K562 (cell line): ENCODE measurements around the gene MYH11. TPM values are rescaled to one million over a fixed set of nuclear protein-coding genes. Genes with fewer than 3 reads are reported as not detected.
A peak's percentile ranks its signal among the peaks of the same experiment; 100 is the strongest.

Experiments used
- ATF3 ChIP-seq, 2 experiments: fragments of 450-650 bp in 1 of 2; sonication (generic) in 1 of 2; formaldehyde crosslinking in 1 of 2; IDR thresholded peaks in 1 of 2; conservative IDR thresholded peaks in 1 of 2; 2 replicates each; pipeline versions ENCODE4 v1.6.1 to v1.8.1; 2016 to 2023; ENCODE audit warnings: mild to moderate bottlenecking in 2 of 2, moderate library complexity in 2 of 2, inconsistent platforms in 1 of 2, missing genetic modification reagents in 1 of 2
- CHD1 ChIP-seq: fragments of 200-600 bp; sonication (generic); IDR thresholded peaks from one replicate; pipeline ENCODE4 v1.6.1; 2012; ENCODE audit warnings: mild to moderate bottlenecking, moderate library complexity, low read length, inconsistent platforms
- GATA2 ChIP-seq: sonication (generic); formaldehyde crosslinking; IDR thresholded peaks from 2 replicates; pipeline ENCODE4 v1.4.0; 2020; ENCODE audit warnings: mild to moderate bottlenecking, missing genetic modification reagents
- HBP1 ChIP-seq: fragments of 450-650 bp; formaldehyde crosslinking; IDR thresholded peaks from 2 replicates; pipeline ENCODE4 v1.4.0; 2022; ENCODE audit warnings: missing genetic modification characterization
- HNRNPLL ChIP-seq: fragments of 200-400 bp; formaldehyde crosslinking; IDR thresholded peaks from 2 replicates; pipeline ENCODE4 v1.6.1; 2017; ENCODE audit warnings: low read length, low read depth, mild to moderate bottlenecking; ENCODE audit not compliant: poor library complexity, severe bottlenecking
- MYBL2 ChIP-seq, 2 experiments: fragments of 450-650 bp in 1 of 2; sonication (generic) in 1 of 2; formaldehyde crosslinking in 1 of 2; IDR thresholded peaks; 2 replicates each; pipeline versions ENCODE4 v1.6.1 to v1.8.1; 2017 to 2022; ENCODE audit warnings: borderline replicate concordance in 1 of 2, inconsistent platforms in 1 of 2, low read depth in 1 of 2, mild to moderate bottlenecking in 1 of 2, missing genetic modification reagents in 1 of 2, moderate library complexity in 1 of 2
- NCOA1 ChIP-seq: fragments of 450-650 bp; IDR thresholded peaks from 2 replicates; pipeline ENCODE4 v1.6.1; 2016; ENCODE audit warnings: low read depth
- NFATC3 ChIP-seq: fragments of 450-650 bp; IDR thresholded peaks from 2 replicates; pipeline ENCODE4 v1.6.1; 2017; ENCODE audit warnings: mild to moderate bottlenecking
- NFRKB ChIP-seq: fragments of 450-650 bp; IDR thresholded peaks from 2 replicates; pipeline ENCODE4 v1.6.1; 2016; ENCODE audit warnings: low read depth
- NR2C1 ChIP-seq, 2 experiments: fragments of 450-650 bp; IDR thresholded peaks; 2 replicates each; pipeline ENCODE4 v1.6.1; 2017; ENCODE audit warnings: mild to moderate bottlenecking in 2 of 2, antibody characterized with exemption in 1 of 2, inconsistent platforms in 1 of 2, missing compliant biosample characterization in 1 of 2, missing genetic modification characterization in 1 of 2
- PHB2 ChIP-seq: fragments of 450-650 bp; IDR thresholded peaks from 2 replicates; pipeline ENCODE4 v1.6.1; 2017; ENCODE audit warnings: low read depth
- POLR2A ChIP-seq: fragments of 450-650 bp; conservative IDR thresholded peaks from 2 replicates; pipeline ENCODE4 v1.6.1; 2016
- SAFB2 ChIP-seq: fragments of 200-400 bp; formaldehyde crosslinking; IDR thresholded peaks from 2 replicates; pipeline ENCODE4 v1.6.1; 2018; ENCODE audit warnings: borderline replicate concordance, low read length, low read depth, moderate library complexity; ENCODE audit not compliant: severe bottlenecking
- SP2 ChIP-seq: IDR thresholded peaks from 2 replicates; pipeline ENCODE4 v1.6.1; 2011; ENCODE audit warnings: mild to moderate bottlenecking, low read depth, low read length, moderate library complexity; ENCODE audit not compliant: poor library complexity, severe bottlenecking; ENCODE audit errors: extremely low read depth
- TAF7 ChIP-seq: fragments of 450-650 bp; IDR thresholded peaks from 2 replicates; pipeline ENCODE4 v1.6.1; 2016; ENCODE audit warnings: missing genetic modification characterization, missing compliant biosample characterization
- TARDBP ChIP-seq: fragments of 450-650 bp; IDR thresholded peaks from 2 replicates; pipeline ENCODE4 v1.6.1; 2016
- TRIM24 ChIP-seq, 2 experiments: fragments of 450-650 bp; IDR thresholded peaks; 2 replicates each; pipeline ENCODE4 v1.6.1; 2016
- ZNF263 ChIP-seq: sonication (generic); formaldehyde crosslinking; IDR thresholded peaks from 2 replicates; pipeline ENCODE4 v1.8.0; 2022; ENCODE audit warnings: mild to moderate bottlenecking, missing genetic modification reagents, borderline replicate concordance
- ZNF431 ChIP-seq: sonication (generic); formaldehyde crosslinking; IDR thresholded peaks from 2 replicates; pipeline ENCODE4 v1.8.0; 2022; ENCODE audit warnings: mild to moderate bottlenecking, missing genetic modification reagents
- ZNF57 ChIP-seq: fragments of 450-650 bp; formaldehyde crosslinking; IDR thresholded peaks from 2 replicates; pipeline ENCODE4 v1.4.0; 2020; ENCODE audit warnings: mild to moderate bottlenecking, moderate library complexity
- ZNF586 ChIP-seq: fragments of 450-650 bp; formaldehyde crosslinking; conservative IDR thresholded peaks from 2 replicates; pipeline ENCODE4 v1.4.0; 2020; ENCODE audit warnings: mild to moderate bottlenecking, moderate library complexity
- ZNF699 ChIP-seq: fragments of 250-450 bp; sonication (Bioruptor Pico); IDR thresholded peaks from 2 replicates; pipeline ENCODE4 v1.8.0; 2021; ENCODE audit warnings: mild to moderate bottlenecking, moderate library complexity; ENCODE audit not compliant: insufficient replicate concordance
- polyA plus RNA-seq, 8 experiments: library from polyadenylated mRNA; depleted of rRNA in 4 of 8; stranded (reverse) in 5 of 8; unstranded in 3 of 8; fragments of >200 nt; fragmentation: Nextera tagmentation in 2 of 8; fragmentation: Illumina TruSeq in 1 of 8; extraction: Ambion mirVana in 2 of 8; extraction: Trizol in 1 of 8; gene quantifications; 2 replicates each; pipeline versions ENCODE4 v1.2.1 to v1.2.3, GENCODE V29; 2011 to 2014; ENCODE audit warnings: inconsistent platforms in 1 of 8, missing spikeins in 1 of 8
- total RNA-seq, 7 experiments: library from RNA; depleted of rRNA in 6 of 7; stranded (reverse); fragments of >200 nt in 6 of 7; fragmentation: Illumina TruSeq in 2 of 7; extraction: Trizol in 2 of 7; gene quantifications; 2 replicates each; pipeline versions ENCODE4 v1.2.1 to v1.2.3, GENCODE V29; 2011 to 2021; ENCODE audit warnings: low replicate concordance in 1 of 7
- TF ChIP-seq, protein P1 (sequence below): IDR thresholded peaks from 2 replicates; pipeline ENCODE4 v1.6.1; 2016; ENCODE audit warnings: missing genetic modification characterization, missing compliant biosample characterization

Gene MYH11
- total and polyA plus RNA-seq, 9 of the 15 experiments (the other 6 are each of a cell fraction or from before 2014, with no cell fraction given), result 0.05 to 0.47 (median 0.08) TPM; not detected in 5

DNA sequence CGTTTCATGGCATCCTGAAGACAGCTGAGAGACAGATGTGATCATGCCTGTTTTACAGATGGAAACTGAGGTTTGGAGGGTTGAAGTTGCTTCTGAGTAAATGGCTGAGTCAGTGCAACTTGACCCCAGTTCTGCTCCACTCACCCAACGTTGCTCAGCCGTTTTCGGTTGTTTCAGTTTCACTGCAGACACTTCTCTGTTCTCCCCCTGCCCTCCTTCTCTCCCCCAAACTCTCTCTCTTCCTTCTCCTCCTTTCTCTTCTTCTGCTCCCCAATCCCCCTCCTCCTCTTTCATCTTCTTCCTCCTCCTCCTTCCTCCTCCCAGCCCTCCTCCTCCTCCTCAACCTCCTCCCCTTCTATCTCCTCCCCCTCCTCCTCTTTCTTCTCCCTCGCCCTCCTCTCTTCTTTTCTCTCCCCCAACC is 41.0 kb upstream of the MYH11 start (continued):
- TF ChIP-seq HBP1 (CRISPR knock-in tag) (0 out of 2 replicates have a peak, but pooled peaks have one; percentile 15), ATF3 (IDR thresholded peaks at IDR 0.05) (no peak), ATF3 (CRISPR knock-in tag; conservative IDR thresholded peaks at IDR 0.05) (no peak), NFATC3 (no peak), ZNF263 (CRISPR knock-in tag) (peak; percentile 93), ZNF431 (no peak), SAFB2 (no peak), TARDBP (no peak), NR2C1 (IDR thresholded peaks at IDR 0.05) (no peak), NR2C1 (tag; IDR thresholded peaks at IDR 0.05) (no peak), ZNF57 (CRISPR knock-in tag) (no peak), NFRKB (no peak), HNRNPLL (no peak), ZNF586 (no peak), GATA2 (CRISPR knock-in tag) (no peak), MYBL2 (IDR thresholded peaks at IDR 0.05; ENCODE audit: low read depth) (no peak), MYBL2 (CRISPR knock-in tag; IDR thresholded peaks at IDR 0.05; ENCODE audit: borderline replicate concordance) (no peak), POLR2A (0 out of 2 replicates have a peak, but pooled peaks have one; percentile 22), TRIM24 (IDR thresholded peaks at IDR 0.05) (peak in 1 of 2 experiments; percentile 38; a peak in 2 of 4 replicates), SP2 (no peak), NCOA1 (no peak), ZNF699 (no peak), PHB2 (peak; percentile 37; the same call in 1 of the 2 replicates), CHD1 (no peak), TAF7 (tag) (no peak)
- TF ChIP-seq, protein P1, sequence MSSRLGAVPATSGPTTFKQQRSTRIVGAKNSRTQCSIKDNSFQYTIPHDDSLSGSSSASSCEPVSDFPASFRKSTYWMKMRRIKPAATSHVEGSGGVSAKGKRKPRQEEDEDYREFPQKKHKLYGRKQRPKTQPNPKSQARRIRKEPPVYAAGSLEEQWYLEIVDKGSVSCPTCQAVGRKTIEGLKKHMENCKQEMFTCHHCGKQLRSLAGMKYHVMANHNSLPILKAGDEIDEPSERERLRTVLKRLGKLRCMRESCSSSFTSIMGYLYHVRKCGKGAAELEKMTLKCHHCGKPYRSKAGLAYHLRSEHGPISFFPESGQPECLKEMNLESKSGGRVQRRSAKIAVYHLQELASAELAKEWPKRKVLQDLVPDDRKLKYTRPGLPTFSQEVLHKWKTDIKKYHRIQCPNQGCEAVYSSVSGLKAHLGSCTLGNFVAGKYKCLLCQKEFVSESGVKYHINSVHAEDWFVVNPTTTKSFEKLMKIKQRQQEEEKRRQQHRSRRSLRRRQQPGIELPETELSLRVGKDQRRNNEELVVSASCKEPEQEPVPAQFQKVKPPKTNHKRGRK, result peak; percentile 69; the same call in 1 of the 2 replicates
